Caco-2 (cell line): ENCODE results near the gene BMP7. TPM values are rescaled to one million over a fixed set of nuclear protein-coding genes. Genes with fewer than 3 reads are reported as not detected.

Experiments
- BruUV-seq: library from RNA; stranded (reverse); fragments of 400-500 nt; replicated peaks from 2 replicates; lab custom pipeline; 2021; lab: Mats Ljungman, UMichigan
- CTCF ChIA-PET: fragments of 300-600 bp; sonication (Branson Sonifier 250); formaldehyde crosslinking; loops from one replicate; lab custom pipeline; 2022; ENCODE audit warnings: antibody characterized with exemption; lab: Charles Lee
- POLR2A ChIA-PET: fragments of 300-600 bp; sonication (Branson Sonifier 250); formaldehyde crosslinking; loops from one replicate; lab custom pipeline; 2022; ENCODE audit warnings: antibody characterized with exemption; lab: Charles Lee
- DNase-seq, 2 experiments: peaks; one replicate each; pipeline versions ENCODE4 v3.0.0 to v3.0.0-alpha.2; 2020 to 2022
- H3K27me3 ChIP-seq: replicated peaks from 2 replicates; pipeline ENCODE4 v1.6.0; 2011; ENCODE audit warnings: low read length; ENCODE audit not compliant: control insufficient read depth, insufficient read depth
- H3K36me3 ChIP-seq: 2 replicates; pipeline ENCODE4 v1.5.1; 2011; ENCODE audit warnings: low read length; ENCODE audit not compliant: control insufficient read depth, insufficient read depth
- H3K4me1 ChIP-seq: fragments of 250-450 bp; sonication (Bioruptor Pico); 2 replicates; pipeline ENCODE4 v1.5.1; 2020; ENCODE audit warnings: mild to moderate bottlenecking
- H3K4me3 ChIP-seq: 2 replicates; pipeline ENCODE4 v1.5.1; 2011; ENCODE audit warnings: low read depth, mild to moderate bottlenecking, control low read depth, low read length
- H3K9me3 ChIP-seq: fragments of 250-450 bp; sonication (Bioruptor Pico); 2 replicates; pipeline ENCODE4 v1.5.1; 2020; ENCODE audit warnings: mild to moderate bottlenecking, moderate library complexity
- H3K27ac Mint-ChIP-seq: one replicate; pipeline ENCODE4 v1.8.0; 2022; ENCODE audit warnings: mixed read lengths; ENCODE audit not compliant: unreplicated experiment
- H3K27me3 Mint-ChIP-seq: one replicate; pipeline ENCODE4 v1.8.0; 2022; ENCODE audit warnings: mixed read lengths; ENCODE audit not compliant: insufficient read depth, unreplicated experiment
- H3K36me3 Mint-ChIP-seq: one replicate; pipeline ENCODE4 v1.8.0; 2022; ENCODE audit warnings: mild to moderate bottlenecking, mixed read lengths; ENCODE audit not compliant: insufficient read depth, unreplicated experiment
- H3K4me1 Mint-ChIP-seq: one replicate; pipeline ENCODE4 v1.8.0; 2022; ENCODE audit warnings: low read depth, mixed read lengths; ENCODE audit not compliant: unreplicated experiment
- H3K4me3 Mint-ChIP-seq: one replicate; pipeline ENCODE4 v1.8.0; 2022; ENCODE audit warnings: mild to moderate bottlenecking, moderate library complexity, mixed read lengths; ENCODE audit not compliant: unreplicated experiment
- H3K9me3 Mint-ChIP-seq: one replicate; pipeline ENCODE4 v1.8.0; 2022; ENCODE audit warnings: mixed read lengths; ENCODE audit not compliant: unreplicated experiment
- CTCF ChIP-seq, 2 experiments: fragments of 200-600 bp in 1 of 2; IDR thresholded peaks; 1 replicate in 1 of 2; 2 replicates in 1 of 2; pipeline versions ENCODE4 v1.5.1 to v1.8.0; 2011 to 2022; ENCODE audit warnings: antibody characterized with exemption in 1 of 2, control low read depth in 1 of 2, inconsistent platforms in 1 of 2, low read depth in 1 of 2, low read length in 1 of 2, mild to moderate bottlenecking in 1 of 2, moderate library complexity in 1 of 2; ENCODE audit not compliant: insufficient read depth in 1 of 2, severe bottlenecking in 1 of 2, unreplicated experiment in 1 of 2
- intact Hi-C: fragments of 100-400 bp; cut with micrococcal nuclease; formaldehyde crosslinking; loops from one replicate; pipeline ENCODE4 v1.10.0; 2022; ENCODE audit not compliant: unreplicated experiment
- total RNA-seq: library from RNA; stranded (reverse); gene quantifications from 2 replicates; pipeline ENCODE4 v1.2.3, GENCODE V29; 2022

Gene BMP7
- total RNA-seq, 1 experiment from 2014 or later: 317 TPM

- POLR2A ChIA-PET: no interaction called here
Observed at GRCh38 chr20:57255183-57255582, 11.3 kb downstream of the BMP7 start.

GRCh38 chr20:57252559-57253162 lies 13.8 kb downstream of the BMP7 start:
- no TSS peak for BruUV-seq
- ChIA-PET CTCF (interaction anchor here (0.6 to 2.0 kb wide), 8 partner anchors 8 to 97 kb away, joined by 3 to 19 read pairs (median 4); partner anchors contain the start of gene SPO11), POLR2A (interaction anchor here (0.6 to 0.7 kb wide), 2 partner anchors 74 to 1171 kb away, joined by 3 read pairs; no protein-coding TSS in a partner anchor)
- Mint-ChIP-seq H3K4me1 (peaks cover 55% of the 10 kb centered on the region), H3K27me3 (no peaks in the 10 kb centered on the region), H3K27ac (peak overlapping the region; percentile 55), H3K9me3 (no peaks in the 10 kb centered on the region), H3K36me3 (peaks cover 99% of the 10 kb centered on the region), H3K4me3 (no peak overlapping the region)
- peaks cover 17% of the 10 kb centered on the region for H3K4me1 ChIP-seq
- H3K36me3 ChIP-seq: no peaks in the 10 kb centered on the region
- no peak for DNase-seq
- H3K4me3 ChIP-seq: no peak overlapping the region
- intact Hi-C loops: loop anchor here (1.0 to 2.0 kb wide), 2 partner anchors 12 to 54 kb away; no protein-coding TSS in a partner anchor
- H3K9me3 ChIP-seq: no peaks in the 10 kb centered on the region
- H3K27me3 ChIP-seq: no peaks in the 10 kb centered on the region
- TF ChIP-seq CTCF (IDR thresholded peaks at IDR 0.05; ENCODE audit: insufficient read depth in 1 of 2, low read depth in 1 of 2, low read length in 1 of 2, severe bottlenecking in 1 of 2, unreplicated experiment in 1 of 2): no peak

More at GRCh38 chr20:57255183-57255582, 11.3 kb downstream of the BMP7 start:
- no peaks in the 10 kb centered on the region for H3K36me3 ChIP-seq
- H3K27me3 Mint-ChIP-seq: no peaks in the 10 kb centered on the region
- peaks cover 20% of the 10 kb centered on the region for H3K4me1 ChIP-seq
- H3K9me3 ChIP-seq: no peaks in the 10 kb centered on the region
- H3K36me3 Mint-ChIP-seq: peaks cover 97% of the 10 kb centered on the region
- CTCF ChIA-PET: no interaction called here
- no peak overlapping the region for H3K27ac Mint-ChIP-seq
- no peak for DNase-seq
- H3K27me3 ChIP-seq: no peaks in the 10 kb centered on the region
- TF ChIP-seq CTCF (IDR thresholded peaks at IDR 0.05; ENCODE audit: insufficient read depth in 1 of 2, low read depth in 1 of 2, low read length in 1 of 2, severe bottlenecking in 1 of 2, unreplicated experiment in 1 of 2): no peak
- intact Hi-C loops: no loop called here
- no peak overlapping the region for H3K4me3 Mint-ChIP-seq
- no peaks in the 10 kb centered on the region for H3K9me3 Mint-ChIP-seq
- no TSS peak for BruUV-seq
- no peak overlapping the region for H3K4me3 ChIP-seq
- peaks cover 56% of the 10 kb centered on the region for H3K4me1 Mint-ChIP-seq

- peaks cover 99% of the 10 kb centered on the region for H3K36me3 Mint-ChIP-seq
- Histone ChIP-seq H3K36me3 (no peaks in the 10 kb centered on the region), H3K27me3 (no peaks in the 10 kb centered on the region), H3K9me3 (no peaks in the 10 kb centered on the region), H3K4me3 (no peak overlapping the region), H3K4me1 (peaks cover 24% of the 10 kb centered on the region)
- BruUV-seq: no TSS peak
- H3K27me3 Mint-ChIP-seq: no peaks in the 10 kb centered on the region
- POLR2A ChIA-PET: no interaction called here
- no peak overlapping the region for H3K4me3 Mint-ChIP-seq
- H3K9me3 Mint-ChIP-seq: no peaks in the 10 kb centered on the region
- DNase-seq: no peak
- H3K4me1 Mint-ChIP-seq: peaks cover 57% of the 10 kb centered on the region
- H3K27ac Mint-ChIP-seq: no peak overlapping the region
- intact Hi-C loops: loop anchor here (2.0 kb wide), 1 partner anchor 55 kb away; no protein-coding TSS in a partner anchor
- no peak for TF ChIP-seq CTCF (IDR thresholded peaks at IDR 0.05; ENCODE audit: insufficient read depth in 1 of 2, low read depth in 1 of 2, low read length in 1 of 2, severe bottlenecking in 1 of 2, unreplicated experiment in 1 of 2)
- CTCF ChIA-PET: interaction anchor here (0.5 to 2.0 kb wide), 5 partner anchors 15 to 98 kb away, joined by 3 to 19 read pairs (median 4); partner anchors contain the start of gene SPO11
Observed at GRCh38 chr20:57251949-57252348, 14.5 kb downstream of the BMP7 start.
